Memory B cell (primary cell): ENCODE data around the gene SARS1.

Experiments used
- ATAC-seq: fragments of 150-1000 bp; cut with Tn5 transposase; 2 replicates; pipeline ENCODE4 v1.10.0; 2021; ENCODE audit warnings: low read depth, mild to moderate bottlenecking, moderate library complexity
- DNase-seq, 2 donors: peaks; one replicate each; pipeline ENCODE4 v3.0.0; 2022; ENCODE audit warnings: low spot score in 2 of 2
- H3K27ac Mint-ChIP-seq: one replicate; pipeline ENCODE4 v1.8.0; 2022; ENCODE audit warnings: mild to moderate bottlenecking, moderate library complexity, mixed read lengths
- H3K27me3 Mint-ChIP-seq: one replicate; pipeline ENCODE4 v1.8.0; 2022; ENCODE audit warnings: mixed read lengths
- H3K36me3 Mint-ChIP-seq: one replicate; pipeline ENCODE4 v1.8.0; 2022; ENCODE audit warnings: mild to moderate bottlenecking, mixed read lengths
- H3K4me1 Mint-ChIP-seq: one replicate; pipeline ENCODE4 v1.8.0; 2022; ENCODE audit warnings: mixed read lengths
- H3K4me3 Mint-ChIP-seq: one replicate; pipeline ENCODE4 v1.8.0; 2022; ENCODE audit warnings: mild to moderate bottlenecking, moderate library complexity, mixed read lengths
- H3K9me3 Mint-ChIP-seq: one replicate; pipeline ENCODE4 v1.8.0; 2022; ENCODE audit warnings: mixed read lengths

SARS1 gene

DNA sequence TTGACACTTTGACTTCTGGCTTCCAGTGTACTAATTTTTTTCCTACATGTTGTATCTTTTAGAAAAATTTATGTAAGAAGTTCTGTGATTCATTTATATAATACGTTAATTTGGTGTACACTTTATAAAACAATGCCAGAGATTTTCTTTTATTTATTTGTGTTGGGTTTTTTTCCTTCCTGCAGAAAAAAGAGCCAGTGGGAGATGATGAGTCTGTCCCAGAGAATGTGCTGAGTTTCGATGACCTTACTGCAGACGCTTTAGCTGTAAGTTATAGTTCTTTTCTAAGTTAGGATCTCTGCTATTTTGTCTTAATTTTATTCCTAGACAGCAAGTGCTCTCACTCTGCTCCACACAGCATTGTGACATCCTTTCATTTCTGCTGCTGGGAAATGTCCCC is 14.4 kb downstream of the SARS1 start:
- H3K4me3 Mint-ChIP-seq: no peak overlapping the region
- H3K36me3 Mint-ChIP-seq: peaks cover 28% of the 10 kb centered on the region

DNA sequence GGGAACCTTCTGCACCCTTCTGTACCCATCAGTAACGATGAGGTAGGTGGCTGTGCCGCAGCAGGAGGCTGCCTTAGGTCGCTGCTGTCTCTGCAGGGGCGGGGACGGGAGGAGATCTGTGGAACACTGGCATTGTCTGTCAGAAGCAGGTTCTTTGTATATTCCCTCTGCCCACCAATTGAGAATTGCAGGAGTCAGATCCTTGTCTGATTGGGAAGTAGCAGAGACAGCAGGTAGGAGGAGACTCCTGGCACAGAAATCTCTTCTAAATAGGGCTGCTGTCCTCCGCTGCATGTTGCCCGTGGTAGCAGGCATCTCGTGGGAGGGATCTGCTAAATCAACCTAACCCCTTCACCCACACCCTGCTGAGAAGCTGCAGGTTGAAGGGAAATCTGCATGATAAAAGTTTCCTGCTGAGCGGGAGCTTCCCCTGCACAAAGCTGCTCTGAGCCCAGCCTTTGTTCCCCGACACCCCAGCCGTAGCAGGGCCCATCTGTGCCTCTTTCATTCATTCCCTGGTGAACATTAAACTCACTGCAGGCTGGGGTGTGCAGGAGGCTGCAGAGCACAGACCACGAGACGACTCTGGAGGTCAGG is 15.9 kb downstream of the SARS1 start:
- ATAC-seq (no peak), DNase-seq (no peak)
- Mint-ChIP-seq H3K27me3 (no peaks in the 10 kb centered on the region), H3K36me3 (peaks cover 28% of the 10 kb centered on the region), H3K9me3 (no peaks in the 10 kb centered on the region), H3K4me1 (peaks cover 3% of the 10 kb centered on the region), H3K4me3 (no peak overlapping the region), H3K27ac (no peak overlapping the region)

More for the DNA sequence above, 14.4 kb downstream of the SARS1 start:
- no peaks in the 10 kb centered on the region for H3K27me3 Mint-ChIP-seq
- H3K27ac Mint-ChIP-seq: no peak overlapping the region
- peaks cover 6% of the 10 kb centered on the region for H3K4me1 Mint-ChIP-seq
- ATAC-seq: no peak
- no peaks in the 10 kb centered on the region for H3K9me3 Mint-ChIP-seq
- no peak for DNase-seq

DNA sequence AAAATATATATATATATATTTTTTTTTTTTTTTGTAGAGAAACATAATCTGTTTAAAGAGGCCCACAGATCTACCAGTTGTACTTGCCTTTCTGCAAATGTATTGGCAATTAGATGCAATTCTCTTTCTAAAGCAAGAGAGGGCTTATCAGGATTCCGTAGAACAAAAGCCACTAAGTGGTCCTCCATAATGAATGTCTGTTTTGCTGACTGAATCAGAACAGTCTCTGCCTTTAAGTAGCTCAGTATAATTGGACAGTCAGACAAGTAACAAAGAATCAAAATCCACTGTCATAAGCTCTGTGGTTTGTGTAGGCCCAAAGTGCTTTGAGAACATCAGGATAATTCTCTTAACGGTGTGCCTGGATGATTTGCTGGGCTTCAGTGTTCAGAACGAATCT is 17.3 kb downstream of the SARS1 start:
- no peak overlapping the region for H3K27ac Mint-ChIP-seq
- no peak for DNase-seq
- H3K9me3 Mint-ChIP-seq: no peaks in the 10 kb centered on the region
- H3K4me1 Mint-ChIP-seq: no peaks in the 10 kb centered on the region
- no peak for ATAC-seq
- no peak overlapping the region for H3K4me3 Mint-ChIP-seq
- no peaks in the 10 kb centered on the region for H3K27me3 Mint-ChIP-seq
- H3K36me3 Mint-ChIP-seq: peaks cover 37% of the 10 kb centered on the region

DNA sequence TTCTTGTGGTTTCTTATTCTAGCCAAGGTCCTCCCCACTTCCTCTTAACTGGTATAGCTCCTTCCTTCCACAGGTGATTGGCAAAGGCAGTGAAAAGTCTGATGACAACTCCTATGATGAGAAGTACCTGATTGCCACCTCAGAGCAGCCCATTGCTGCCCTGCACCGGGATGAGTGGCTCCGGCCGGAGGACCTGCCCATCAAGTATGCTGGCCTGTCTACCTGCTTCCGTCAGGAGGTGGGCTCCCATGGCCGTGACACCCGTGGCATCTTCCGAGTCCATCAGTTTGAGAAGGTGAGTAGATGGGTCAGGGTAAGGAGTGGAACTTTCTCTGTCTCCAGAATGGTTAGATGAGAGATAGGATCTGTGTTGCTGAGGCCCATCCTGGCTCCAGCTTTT is 21.4 kb downstream of the SARS1 start:
- Mint-ChIP-seq H3K9me3 (no peaks in the 10 kb centered on the region), H3K27me3 (no peaks in the 10 kb centered on the region), H3K27ac (no peak overlapping the region), H3K4me3 (no peak overlapping the region), H3K4me1 (peaks cover 4% of the 10 kb centered on the region), H3K36me3 (peaks cover 29% of the 10 kb centered on the region)
- ATAC-seq (no peak), DNase-seq (no peak)

DNA sequence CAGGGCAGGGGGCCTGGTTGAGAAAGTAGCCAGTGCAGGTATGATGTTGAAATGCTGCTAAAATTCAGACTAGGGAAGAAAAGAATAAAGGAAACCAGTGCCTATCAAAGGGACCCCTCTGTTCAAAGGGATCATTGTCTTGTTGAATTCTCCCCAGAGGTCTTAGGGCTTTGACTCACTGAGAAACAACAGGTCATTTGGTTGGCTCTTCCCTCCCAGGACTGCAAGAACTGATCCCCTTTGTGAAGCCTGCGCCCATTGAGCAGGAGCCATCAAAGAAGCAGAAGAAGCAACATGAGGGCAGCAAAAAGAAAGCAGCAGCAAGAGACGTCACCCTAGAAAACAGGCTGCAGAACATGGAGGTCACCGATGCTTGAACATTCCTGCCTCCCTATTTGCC is 23.8 kb downstream of the SARS1 start:
- peaks cover 4% of the 10 kb centered on the region for H3K27me3 Mint-ChIP-seq
- H3K27ac Mint-ChIP-seq: no peak overlapping the region
- ATAC-seq (no peak), DNase-seq (no peak)
- peaks cover 18% of the 10 kb centered on the region for H3K36me3 Mint-ChIP-seq
- H3K4me1 Mint-ChIP-seq: peaks cover 17% of the 10 kb centered on the region
- H3K9me3 Mint-ChIP-seq: no peaks in the 10 kb centered on the region
- H3K4me3 Mint-ChIP-seq: no peak overlapping the region

DNA sequence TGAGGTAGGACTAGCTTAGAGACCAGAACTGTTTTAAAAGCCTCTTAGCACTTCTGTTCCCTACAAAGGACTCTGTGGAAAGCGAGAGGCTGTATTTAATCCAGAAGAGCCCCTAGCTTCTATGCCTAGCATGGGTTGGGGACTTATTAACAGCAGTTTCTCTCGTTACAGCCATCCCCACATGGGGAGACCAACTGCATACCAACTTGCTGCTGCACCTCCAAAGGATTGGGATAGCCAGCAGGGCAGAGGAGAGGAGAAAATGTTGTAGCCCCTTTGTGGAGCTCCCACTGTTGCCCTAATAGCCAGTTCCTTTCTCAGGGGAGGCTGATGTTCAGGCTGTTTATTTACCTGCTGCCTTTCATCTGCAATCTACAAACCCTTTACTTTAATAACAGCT is 24.7 kb downstream of the SARS1 start:
- no peaks in the 10 kb centered on the region for H3K9me3 Mint-ChIP-seq
- H3K27ac Mint-ChIP-seq: no peak overlapping the region
- H3K27me3 Mint-ChIP-seq: peaks cover 6% of the 10 kb centered on the region
- ATAC-seq (no peak), DNase-seq (no peak)
- peaks cover 19% of the 10 kb centered on the region for H3K4me1 Mint-ChIP-seq
- H3K4me3 Mint-ChIP-seq: no peak overlapping the region
- peaks cover 15% of the 10 kb centered on the region for H3K36me3 Mint-ChIP-seq

DNA sequence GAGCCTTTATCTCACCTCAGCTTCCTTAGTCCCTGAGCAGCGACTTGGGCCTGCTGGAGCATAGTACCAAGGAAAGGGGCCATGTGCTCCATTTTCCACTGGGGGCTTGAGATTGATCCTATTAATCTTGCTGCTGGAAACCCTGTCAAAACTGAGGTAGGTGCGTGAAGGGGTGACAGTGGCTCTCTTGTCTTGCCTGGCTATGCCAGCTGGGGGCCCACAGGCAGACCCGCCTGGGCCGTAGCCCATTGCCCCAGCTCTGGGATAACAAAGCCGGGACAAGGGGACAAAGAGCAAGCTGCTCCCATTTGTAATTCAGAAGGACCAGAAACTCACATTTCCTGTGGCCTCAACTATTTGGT is 25.3 kb downstream of the SARS1 start:
- ATAC-seq: no peak
- H3K4me1 Mint-ChIP-seq: peaks cover 19% of the 10 kb centered on the region
- peaks cover 15% of the 10 kb centered on the region for H3K36me3 Mint-ChIP-seq

DNA sequence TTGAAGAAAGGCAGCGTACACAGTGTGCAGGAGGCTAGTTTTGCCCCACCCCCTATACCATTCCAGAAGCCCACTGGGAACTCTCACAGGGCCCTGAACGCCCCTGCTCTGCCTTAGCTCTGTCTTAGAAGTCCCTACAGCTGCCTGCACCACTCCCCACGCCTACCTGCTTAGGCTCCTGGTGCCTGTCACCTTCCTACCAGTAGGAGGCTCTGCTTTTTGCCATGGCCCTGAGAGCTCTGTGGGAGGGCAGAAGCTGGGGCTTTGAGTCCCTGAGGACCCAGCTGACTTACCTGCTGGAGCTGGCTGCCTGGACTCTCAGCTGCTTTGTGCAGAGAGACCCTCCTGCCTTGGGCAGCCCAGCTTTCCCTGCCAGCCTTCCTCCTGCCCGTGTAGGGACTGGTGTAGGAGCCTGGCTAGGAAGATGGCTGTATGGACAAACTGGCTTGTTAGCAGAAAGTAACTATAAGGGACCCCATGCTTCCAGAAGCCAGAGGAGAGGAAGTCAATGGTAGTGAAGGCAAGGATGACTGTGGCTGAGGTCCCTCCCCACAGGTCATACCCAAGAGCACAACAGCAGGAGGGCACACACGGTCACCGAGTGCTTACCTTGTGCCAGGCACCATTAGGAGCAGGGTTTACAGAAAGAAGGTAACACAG is 25.8 kb downstream of the SARS1 start:
- H3K4me1 Mint-ChIP-seq: peaks cover 19% of the 10 kb centered on the region
- no peak overlapping the region for H3K27ac Mint-ChIP-seq
- ATAC-seq (peak; percentile 88), DNase-seq (no peak)
- H3K9me3 Mint-ChIP-seq: no peaks in the 10 kb centered on the region
- no peak overlapping the region for H3K4me3 Mint-ChIP-seq
- H3K27me3 Mint-ChIP-seq: peaks cover 11% of the 10 kb centered on the region
- H3K36me3 Mint-ChIP-seq: peaks cover 15% of the 10 kb centered on the region

More for the DNA sequence above, 25.3 kb downstream of the SARS1 start:
- DNase-seq: no peak
- Mint-ChIP-seq H3K9me3 (no peaks in the 10 kb centered on the region), H3K27me3 (peaks cover 7% of the 10 kb centered on the region), H3K27ac (no peak overlapping the region), H3K4me3 (no peak overlapping the region)

DNA sequence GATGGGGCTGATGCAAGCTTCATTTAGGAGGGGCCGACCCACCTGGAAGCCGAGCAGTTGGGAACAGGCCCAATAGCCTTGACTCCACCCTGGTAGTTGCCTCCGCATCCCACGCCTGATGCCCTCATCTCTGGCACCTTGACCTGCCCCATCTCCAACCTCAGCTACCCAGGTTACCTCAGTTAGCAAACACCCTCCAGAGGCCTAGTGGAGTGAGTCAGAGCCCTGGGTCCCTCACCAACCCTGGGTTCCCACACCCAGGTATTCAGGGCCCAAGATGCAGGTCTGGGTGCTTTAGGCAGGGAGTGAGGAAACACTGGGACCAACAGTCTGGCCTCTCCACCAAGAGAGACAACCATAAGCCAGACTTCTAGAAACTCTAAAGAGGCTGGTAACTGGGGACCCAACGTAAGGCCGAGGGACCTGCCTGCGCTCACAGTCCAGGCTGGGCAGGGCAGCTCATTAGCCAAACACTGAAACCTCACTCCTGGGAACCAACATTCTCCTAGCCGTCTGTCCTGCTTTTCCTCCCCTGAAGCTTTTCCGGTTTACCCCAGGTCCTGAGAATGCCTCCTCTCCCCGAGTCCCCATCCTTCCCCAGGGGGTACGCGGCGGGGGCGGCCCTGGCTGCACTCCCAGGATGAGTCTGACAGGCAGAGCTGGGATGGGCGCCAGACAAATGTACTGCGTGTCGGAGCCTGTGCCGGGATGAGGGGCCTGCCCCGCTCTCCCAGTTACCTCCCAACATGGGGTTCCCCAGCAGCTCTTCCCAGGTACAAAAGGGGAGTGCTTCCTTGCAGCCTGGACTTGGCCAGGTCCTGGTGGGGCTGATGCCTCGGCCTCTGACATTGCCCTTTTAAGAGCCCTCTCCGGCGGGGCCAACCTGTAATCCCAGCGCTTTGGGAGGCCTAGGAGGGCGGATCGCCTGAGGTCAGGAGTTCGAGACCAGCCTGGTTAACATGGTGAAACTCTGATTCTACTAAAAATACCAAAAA is 26.7 kb downstream of the SARS1 start:
- Mint-ChIP-seq H3K9me3 (no peaks in the 10 kb centered on the region), H3K4me1 (peaks cover 19% of the 10 kb centered on the region), H3K4me3 (no peak overlapping the region), H3K27me3 (peaks cover 14% of the 10 kb centered on the region), H3K36me3 (peaks cover 10% of the 10 kb centered on the region), H3K27ac (no peak overlapping the region)
- DNase-seq (no peak), ATAC-seq (no peak)

DNA sequence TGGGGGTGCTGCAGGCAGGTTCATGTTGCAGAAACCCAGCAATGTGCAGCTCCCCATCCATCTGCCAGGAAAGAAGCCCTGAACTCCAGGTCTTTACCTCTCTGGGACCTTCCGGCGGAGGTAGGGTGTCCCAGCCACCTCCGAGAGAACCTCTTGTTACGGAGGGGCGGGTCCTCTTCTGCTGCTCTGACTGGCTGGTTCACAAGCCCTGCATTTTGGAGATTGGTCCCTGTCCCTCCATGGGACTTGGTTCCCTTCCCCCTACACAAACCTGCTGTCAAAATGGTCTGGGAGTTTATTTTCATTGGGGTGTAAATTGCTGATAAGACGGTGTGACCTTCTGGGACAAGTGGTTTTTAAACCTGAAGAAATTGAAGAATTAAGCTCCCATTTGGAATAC is 27.6 kb downstream of the SARS1 start:
- no peak for ATAC-seq
- Mint-ChIP-seq H3K9me3 (no peaks in the 10 kb centered on the region), H3K27ac (no peak overlapping the region)

DNA sequence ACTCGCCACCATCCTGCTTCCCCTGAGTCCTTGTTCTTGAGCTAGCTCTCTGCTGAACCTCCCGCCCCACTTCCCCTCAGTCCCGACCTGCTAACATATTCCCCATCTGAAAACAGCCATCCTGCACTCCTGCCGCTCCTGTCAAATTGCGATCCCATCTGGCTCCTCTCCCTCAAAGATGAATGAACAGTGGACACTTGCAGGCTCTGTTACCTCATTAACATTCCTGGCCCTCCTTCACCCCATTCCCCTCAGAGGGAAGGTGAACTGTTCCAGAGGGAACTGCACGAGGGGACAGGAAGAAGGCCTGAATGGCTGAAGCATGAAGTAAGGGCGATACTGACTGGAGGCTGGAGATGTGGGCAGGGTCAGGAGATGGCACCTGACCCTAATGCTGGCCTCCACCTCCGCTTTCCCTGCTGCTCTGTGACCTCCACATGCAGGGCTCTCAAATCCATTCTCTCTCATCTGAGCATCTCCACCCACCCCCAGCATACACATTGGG is 28.2 kb downstream of the SARS1 start:
- ATAC-seq (no peak), DNase-seq (no peak)
- H3K4me3 Mint-ChIP-seq: no peak overlapping the region
- H3K27ac Mint-ChIP-seq: no peak overlapping the region
- H3K27me3 Mint-ChIP-seq: peaks cover 18% of the 10 kb centered on the region
- no peaks in the 10 kb centered on the region for H3K9me3 Mint-ChIP-seq
- H3K4me1 Mint-ChIP-seq: peaks cover 19% of the 10 kb centered on the region
- H3K36me3 Mint-ChIP-seq: peaks cover 5% of the 10 kb centered on the region

More for the DNA sequence above, 27.6 kb downstream of the SARS1 start:
- Mint-ChIP-seq H3K4me1 (peaks cover 19% of the 10 kb centered on the region), H3K4me3 (no peak overlapping the region), H3K27me3 (peaks cover 14% of the 10 kb centered on the region), H3K36me3 (peaks cover 5% of the 10 kb centered on the region)
- no peak for DNase-seq

DNA sequence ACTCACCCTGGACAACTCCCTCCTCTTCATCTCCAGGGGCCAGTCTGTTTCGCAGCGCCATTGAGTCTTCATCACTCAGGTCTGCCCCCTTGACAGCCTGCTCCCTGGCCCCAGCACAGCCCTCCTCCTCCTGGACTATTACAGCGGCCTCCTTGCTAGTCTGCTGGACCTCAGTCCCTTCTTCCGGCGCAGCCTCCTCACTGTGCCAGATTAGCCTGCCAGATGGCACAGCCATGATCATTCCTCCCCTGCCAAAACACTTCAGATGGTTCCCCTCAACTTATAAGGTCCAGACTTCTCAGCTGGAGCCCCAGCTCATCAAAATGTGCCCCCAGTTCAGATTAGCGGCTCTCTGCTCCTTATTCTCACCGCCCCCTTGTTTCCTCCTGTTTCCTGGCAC is 28.7 kb downstream of the SARS1 start:
- H3K36me3 Mint-ChIP-seq: peaks cover 5% of the 10 kb centered on the region
- ATAC-seq (no peak), DNase-seq (no peak)
- no peak overlapping the region for H3K27ac Mint-ChIP-seq
- H3K27me3 Mint-ChIP-seq: peaks cover 18% of the 10 kb centered on the region
- H3K9me3 Mint-ChIP-seq: no peaks in the 10 kb centered on the region
- H3K4me3 Mint-ChIP-seq: no peak overlapping the region
- H3K4me1 Mint-ChIP-seq: peaks cover 19% of the 10 kb centered on the region

DNA sequence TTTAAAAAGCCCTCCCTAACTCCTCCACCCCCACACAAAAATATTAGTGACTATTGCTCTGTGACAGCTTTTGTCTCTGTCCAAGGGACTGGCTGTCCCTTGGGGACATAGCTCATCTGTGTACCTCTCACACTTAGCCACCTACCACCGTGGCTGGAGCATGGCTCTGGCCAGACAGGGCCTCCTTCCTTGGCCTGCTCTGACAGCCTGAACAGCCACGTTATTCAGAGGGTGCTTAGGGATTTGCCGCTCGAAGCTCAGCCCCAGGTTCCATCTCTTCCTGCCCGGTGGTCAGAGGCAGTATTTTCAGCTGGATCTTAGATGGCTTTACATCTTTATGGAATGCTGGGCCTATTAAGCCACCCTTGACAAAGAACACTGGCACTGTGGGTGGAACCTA is 29.5 kb downstream of the SARS1 start:
- H3K9me3 Mint-ChIP-seq: no peaks in the 10 kb centered on the region
- H3K4me1 Mint-ChIP-seq: peaks cover 19% of the 10 kb centered on the region
- no peak overlapping the region for H3K4me3 Mint-ChIP-seq
- H3K36me3 Mint-ChIP-seq: peaks cover 2% of the 10 kb centered on the region
- DNase-seq (no peak), ATAC-seq (no peak)
- peaks cover 20% of the 10 kb centered on the region for H3K27me3 Mint-ChIP-seq
- H3K27ac Mint-ChIP-seq: no peak overlapping the region
